Fibroblast of pulmonary artery (primary cell): ENCODE results near the gene FAR2.

Experiments used
- DNase-seq: peaks from one replicate; pipeline ENCODE4 v3.0.0-alpha.2; 2010; ENCODE audit warnings: low read depth
- H3K4me3 ChIP-seq: replicated peaks from 2 replicates; pipeline ENCODE4 v1.5.1; 2011; ENCODE audit warnings: low read depth, mild to moderate bottlenecking, control low read depth, low read length, moderate library complexity
- TF ChIP-seq, protein P1 (sequence below): IDR thresholded peaks from 2 replicates; pipeline ENCODE4 v1.5.1; 2011; ENCODE audit warnings: mild to moderate bottlenecking, control low read depth, low read length, inconsistent platforms; ENCODE audit errors: missing control alignments

The FAR2 gene

GRCh38 chr12:29152981-29153630 is 4.0 kb downstream of the FAR2 start:
- TF ChIP-seq, protein P1, sequence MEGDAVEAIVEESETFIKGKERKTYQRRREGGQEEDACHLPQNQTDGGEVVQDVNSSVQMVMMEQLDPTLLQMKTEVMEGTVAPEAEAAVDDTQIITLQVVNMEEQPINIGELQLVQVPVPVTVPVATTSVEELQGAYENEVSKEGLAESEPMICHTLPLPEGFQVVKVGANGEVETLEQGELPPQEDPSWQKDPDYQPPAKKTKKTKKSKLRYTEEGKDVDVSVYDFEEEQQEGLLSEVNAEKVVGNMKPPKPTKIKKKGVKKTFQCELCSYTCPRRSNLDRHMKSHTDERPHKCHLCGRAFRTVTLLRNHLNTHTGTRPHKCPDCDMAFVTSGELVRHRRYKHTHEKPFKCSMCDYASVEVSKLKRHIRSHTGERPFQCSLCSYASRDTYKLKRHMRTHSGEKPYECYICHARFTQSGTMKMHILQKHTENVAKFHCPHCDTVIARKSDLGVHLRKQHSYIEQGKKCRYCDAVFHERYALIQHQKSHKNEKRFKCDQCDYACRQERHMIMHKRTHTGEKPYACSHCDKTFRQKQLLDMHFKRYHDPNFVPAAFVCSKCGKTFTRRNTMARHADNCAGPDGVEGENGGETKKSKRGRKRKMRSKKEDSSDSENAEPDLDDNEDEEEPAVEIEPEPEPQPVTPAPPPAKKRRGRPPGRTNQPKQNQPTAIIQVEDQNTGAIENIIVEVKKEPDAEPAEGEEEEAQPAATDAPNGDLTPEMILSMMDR: no peak
- H3K4me3 ChIP-seq: no peak overlapping the region
- no peak for DNase-seq

GRCh38 chr12:29155079-29155478 is 6.0 kb downstream of the FAR2 start:
- TF ChIP-seq, protein P1: no peak
- DNase-seq: no peak
- no peak overlapping the region for H3K4me3 ChIP-seq

- peak; percentile 37 for DNase-seq
- no peak overlapping the region for H3K4me3 ChIP-seq
- TF ChIP-seq, protein P1: no peak
Observed at GRCh38 chr12:29157486-29157946, 8.4 kb downstream of the FAR2 start.

- TF ChIP-seq, protein P1: no peak
- H3K4me3 ChIP-seq: no peak overlapping the region
- DNase-seq: no peak
Observed at GRCh38 chr12:29158115-29158763, 9.2 kb downstream of the FAR2 start.

DNA sequence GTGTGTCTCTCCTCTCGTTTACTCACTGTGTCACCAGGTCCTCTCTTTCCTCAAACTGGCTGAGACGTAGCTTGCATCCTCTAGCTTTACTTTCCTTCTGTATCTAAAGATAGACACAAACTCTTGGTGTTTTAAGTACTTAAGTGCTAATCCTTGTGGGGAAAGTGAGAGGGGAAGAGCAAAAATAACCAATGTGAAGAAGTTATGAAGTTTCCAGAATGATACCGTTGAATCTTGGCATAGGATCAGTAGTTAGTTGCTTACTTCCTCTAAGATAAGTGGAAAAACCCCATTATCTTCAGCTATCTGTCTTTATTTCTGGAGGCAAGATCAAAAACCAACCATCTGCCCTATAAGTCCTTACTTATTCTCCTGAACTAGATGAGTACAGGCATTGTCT is 10.6 kb downstream of the FAR2 start:
- DNase-seq: no peak
- TF ChIP-seq, protein P1: no peak
- H3K4me3 ChIP-seq: no peak overlapping the region

GRCh38 chr12:29160230-29160629 is 11.2 kb downstream of the FAR2 start:
- TF ChIP-seq, protein P1: no peak
- no peak overlapping the region for H3K4me3 ChIP-seq
- DNase-seq: peak; percentile 18

GRCh38 chr12:29163146-29163545 is 14.1 kb downstream of the FAR2 start:
- TF ChIP-seq, protein P1: no peak
- DNase-seq: no peak
- no peak overlapping the region for H3K4me3 ChIP-seq
